HepG2 (cell line): Measurements from ENCODE around the gene OAF. TPM values are rescaled to one million over a fixed set of nuclear protein-coding genes. Genes with fewer than 3 reads are reported as not detected.

Source experiments
- CTCF ChIP-seq: sonication (generic); formaldehyde crosslinking; IDR thresholded peaks from 2 replicates; pipeline ENCODE4 v1.5.0; 2020; ENCODE audit warnings: mild to moderate bottlenecking, missing genetic modification reagents, moderate library complexity
- ERF ChIP-seq: IDR thresholded peaks from 2 replicates; pipeline ENCODE4 v1.6.1; 2018; ENCODE audit warnings: missing biosample characterization, missing genetic modification reagents
- FOSL1 ChIP-seq: sonication (generic); formaldehyde crosslinking; IDR thresholded peaks from 2 replicates; pipeline ENCODE4 v1.9.0; 2021; ENCODE audit warnings: missing genetic modification reagents, borderline replicate concordance
- FOXO1 ChIP-seq: sonication (generic); formaldehyde crosslinking; IDR thresholded peaks from 2 replicates; pipeline ENCODE4 v1.4.0; 2020; ENCODE audit warnings: missing genetic modification reagents
- HMGA1 ChIP-seq: sonication (generic); formaldehyde crosslinking; conservative IDR thresholded peaks from 2 replicates; pipeline ENCODE4 v1.4.0; 2020; ENCODE audit warnings: missing genetic modification reagents
- LCORL ChIP-seq, 2 experiments: fragments of 450-650 bp in 1 of 2; sonication (generic) in 1 of 2; formaldehyde crosslinking in 1 of 2; IDR thresholded peaks; 2 replicates each; pipeline versions ENCODE4 v1.5.0 to v1.6.1; 2017 to 2020; ENCODE audit warnings: antibody characterized with exemption in 1 of 2, missing genetic modification reagents in 1 of 2
- MAF1 ChIP-seq: sonication (generic); formaldehyde crosslinking; IDR thresholded peaks from 2 replicates; pipeline ENCODE4 v1.5.0; 2020; ENCODE audit warnings: missing genetic modification reagents, borderline replicate concordance
- MIXL1 ChIP-seq: IDR thresholded peaks from 2 replicates; pipeline ENCODE4 v1.6.1; 2016
- MXD3 ChIP-seq: IDR thresholded peaks from 2 replicates; pipeline ENCODE4 v1.6.1; 2016; ENCODE audit warnings: mild to moderate bottlenecking, missing biosample characterization, missing genetic modification reagents
- MXI1 ChIP-seq: IDR thresholded peaks from 3 replicates; pipeline ENCODE4 v1.6.1; 2012; ENCODE audit warnings: low read depth, low read length, inconsistent platforms, borderline replicate concordance
- NKX3-1 ChIP-seq: sonication (generic); formaldehyde crosslinking; IDR thresholded peaks from 2 replicates; pipeline ENCODE4 v1.5.0; 2020; ENCODE audit warnings: missing genetic modification reagents
- PBX2 ChIP-seq: IDR thresholded peaks from 2 replicates; pipeline ENCODE4 v1.6.1; 2016; ENCODE audit warnings: control low read depth
- PCBP2 ChIP-seq: fragments of 200-400 bp; formaldehyde crosslinking; optimal IDR thresholded peaks from 2 replicates; pipeline ENCODE3; 2018; ENCODE audit warnings: low read length, low read depth; ENCODE audit not compliant: poor library complexity, severe bottlenecking
- PHB2 ChIP-seq: fragments of 450-650 bp; IDR thresholded peaks from 2 replicates; pipeline ENCODE4 v1.6.1; 2018; ENCODE audit not compliant: partially characterized antibody
- PTBP1 ChIP-seq: fragments of 200-400 bp; formaldehyde crosslinking; IDR thresholded peaks from 2 replicates; pipeline ENCODE4 v1.6.1; 2018; ENCODE audit warnings: low read length, low read depth; ENCODE audit not compliant: poor library complexity, severe bottlenecking
- RFX5 ChIP-seq: IDR thresholded peaks from 2 replicates; pipeline ENCODE4 v1.6.1; 2011; ENCODE audit warnings: low read depth, low read length, improper control_type of control experiment
- RFXANK ChIP-seq: IDR thresholded peaks from 2 replicates; pipeline ENCODE4 v1.6.1; 2016
- SRSF1 ChIP-seq: fragments of 200-400 bp; formaldehyde crosslinking; optimal IDR thresholded peaks from 2 replicates; pipeline ENCODE3; 2017; ENCODE audit warnings: mild to moderate bottlenecking, low read depth, low read length, moderate library complexity
- SRSF9 ChIP-seq: fragments of 200-400 bp; formaldehyde crosslinking; IDR thresholded peaks from 2 replicates; pipeline ENCODE4 v1.6.1; 2018; ENCODE audit warnings: borderline replicate concordance, mild to moderate bottlenecking, low read depth, low read length; ENCODE audit not compliant: insufficient read depth, poor library complexity, severe bottlenecking
- TCF7 ChIP-seq: sonication (generic); IDR thresholded peaks from 2 replicates; pipeline ENCODE4 v1.6.1; 2016; ENCODE audit warnings: antibody characterized with exemption, low read depth
- ZNF10 ChIP-seq: sonication (generic); formaldehyde crosslinking; IDR thresholded peaks from 2 replicates; pipeline ENCODE4 v1.4.0; 2020; ENCODE audit warnings: mild to moderate bottlenecking, low read depth, missing genetic modification reagents, borderline replicate concordance
- ZNF263 ChIP-seq: sonication (generic); formaldehyde crosslinking; IDR thresholded peaks from 2 replicates; pipeline ENCODE4 v1.4.0; 2020; ENCODE audit warnings: missing genetic modification reagents
- ZNF275 ChIP-seq: sonication (generic); formaldehyde crosslinking; IDR thresholded peaks from 2 replicates; pipeline ENCODE4 v1.8.0; 2022; ENCODE audit warnings: missing genetic modification reagents, mild to moderate bottlenecking, inconsistent platforms, borderline replicate concordance
- ZNF501 ChIP-seq: sonication (generic); formaldehyde crosslinking; IDR thresholded peaks from 2 replicates; pipeline ENCODE4 v1.5.1; 2020; ENCODE audit warnings: mild to moderate bottlenecking, moderate library complexity, missing genetic modification reagents
- ZNF558 ChIP-seq: sonication (generic); formaldehyde crosslinking; IDR thresholded peaks from 2 replicates; pipeline ENCODE4 v1.9.0; 2022; ENCODE audit warnings: mild to moderate bottlenecking, missing genetic modification reagents, borderline replicate concordance
- ZNF563 ChIP-seq: sonication (generic); formaldehyde crosslinking; IDR thresholded peaks from 2 replicates; pipeline ENCODE4 v1.8.0; 2022; ENCODE audit warnings: mild to moderate bottlenecking, moderate library complexity, missing genetic modification reagents
- ZNF589 ChIP-seq: sonication (generic); formaldehyde crosslinking; conservative IDR thresholded peaks from 2 replicates; pipeline ENCODE4 v1.8.0; 2022; ENCODE audit warnings: mild to moderate bottlenecking, moderate library complexity, missing genetic modification reagents
- ZNF883 ChIP-seq: sonication (generic); formaldehyde crosslinking; IDR thresholded peaks from 2 replicates; pipeline ENCODE4 v1.5.1; 2020; ENCODE audit warnings: mild to moderate bottlenecking, missing genetic modification reagents; ENCODE audit errors: not compliant biosample characterization
- polyA plus RNA-seq, 8 experiments: library from polyadenylated mRNA; depleted of rRNA in 3 of 8; stranded (reverse) in 7 of 8; unstranded in 1 of 8; fragments of >200 nt; fragmentation: Illumina TruSeq in 4 of 8; extraction: Trizol in 4 of 8; gene quantifications; 2 replicates each; pipeline versions ENCODE4 v1.2.1 to v1.2.3, GENCODE V29; 2011 to 2016; ENCODE audit warnings: low read depth in 4 of 8, missing spikeins in 1 of 8, mixed read lengths in 1 of 8; ENCODE audit not compliant: insufficient read depth in 1 of 8
- total RNA-seq, 5 experiments: library from RNA; depleted of rRNA; stranded (reverse); fragments of >200 nt; fragmentation: Illumina TruSeq; extraction: Trizol; gene quantifications; 2 replicates each; pipeline ENCODE4 v1.2.3, GENCODE V29; 2016; ENCODE audit warnings: low read depth in 1 of 5

OAF gene
- total and polyA plus RNA-seq, 2 of the 13 experiments (the other 11 are each of a cell fraction or from before 2014, with no cell fraction given): 63.7 to 94.6 TPM

GRCh38 chr11:120198787-120199469 is 11.9 kb upstream of the OAF start (continued):
- no peak for TF ChIP-seq MXI1
- no peak for TF ChIP-seq RFX5
- TF ChIP-seq RFXANK: no peak
- no peak for TF ChIP-seq MAF1 (CRISPR knock-in tag)
- TF ChIP-seq FOXO1: no peak
- no peak for TF ChIP-seq PCBP2
- TF ChIP-seq NKX3-1: no peak
- no peak for TF ChIP-seq ZNF10 (CRISPR knock-in tag)
- TF ChIP-seq HMGA1: no peak
- TF ChIP-seq PBX2 (CRISPR knock-in tag): no peak
- TF ChIP-seq MXD3 (CRISPR knock-in tag): no peak
- no peak for TF ChIP-seq LCORL (IDR thresholded peaks at IDR 0.05)
- peak; percentile 57 for TF ChIP-seq LCORL (CRISPR knock-in tag; IDR thresholded peaks at IDR 0.05)
- no peak for TF ChIP-seq MIXL1 (CRISPR knock-in tag)
- no peak for TF ChIP-seq ZNF558 (CRISPR knock-in tag)
- no peak for TF ChIP-seq PHB2
- TF ChIP-seq ZNF501 (CRISPR knock-in tag): 0 out of 2 replicates have a peak, but pooled peaks have one; percentile 7
- no peak for TF ChIP-seq PTBP1
- no peak for TF ChIP-seq SRSF9
- no peak for TF ChIP-seq ZNF589 (CRISPR knock-in tag)
- TF ChIP-seq ERF (CRISPR knock-in tag): no peak; the same call in 1 of the 2 replicates
- no peak for TF ChIP-seq ZNF883 (CRISPR knock-in tag)
- peak; percentile 67; the same call in 1 of the 2 replicates for TF ChIP-seq ZNF263 (CRISPR knock-in tag)
- TF ChIP-seq FOSL1 (CRISPR knock-in tag): no peak
- no peak for TF ChIP-seq CTCF (CRISPR knock-in tag)
- no peak for TF ChIP-seq TCF7
- peak; percentile 33 for TF ChIP-seq SRSF1
- TF ChIP-seq ZNF563 (CRISPR knock-in tag): no peak
- TF ChIP-seq ZNF275 (CRISPR knock-in tag): no peak
